ENCODE results near the gene ADAMTS17.

DNA sequence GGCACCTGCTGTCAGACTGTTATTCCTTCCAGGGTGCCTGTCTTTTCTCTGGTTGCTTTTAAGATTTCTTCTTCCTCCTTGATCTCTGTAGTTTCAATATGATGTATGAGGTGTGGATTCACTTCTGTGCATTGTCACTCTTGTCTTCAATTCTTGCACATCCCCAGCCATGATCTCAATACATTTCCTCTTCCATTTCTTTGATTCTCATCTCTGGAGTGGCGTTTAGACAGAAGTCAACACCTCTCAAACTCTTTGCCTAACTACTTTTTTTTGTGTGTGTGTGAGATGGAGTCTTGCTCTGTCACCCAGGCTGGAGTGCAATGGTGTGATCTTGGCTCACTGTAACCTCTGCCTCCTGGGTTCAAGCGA is 384.1 kb downstream of the ADAMTS17 start:
- no peak for TF ChIP-seq CTCF (conservative IDR thresholded peaks at IDR 0.05; ENCODE audit: low read length)
- no peak for TF ChIP-seq EZH2phosphoT487 (IDR thresholded peaks at IDR 0.05; ENCODE audit: borderline replicate concordance)
